SHP77 (cell line): Measurements from ENCODE around the gene RPS14.

Source experiments
- DNase-seq, 2 experiments: peaks; one replicate each; lab custom pipeline; 2025; lab: John Stamatoyannopoulos, UW

Gene RPS14

DNA sequence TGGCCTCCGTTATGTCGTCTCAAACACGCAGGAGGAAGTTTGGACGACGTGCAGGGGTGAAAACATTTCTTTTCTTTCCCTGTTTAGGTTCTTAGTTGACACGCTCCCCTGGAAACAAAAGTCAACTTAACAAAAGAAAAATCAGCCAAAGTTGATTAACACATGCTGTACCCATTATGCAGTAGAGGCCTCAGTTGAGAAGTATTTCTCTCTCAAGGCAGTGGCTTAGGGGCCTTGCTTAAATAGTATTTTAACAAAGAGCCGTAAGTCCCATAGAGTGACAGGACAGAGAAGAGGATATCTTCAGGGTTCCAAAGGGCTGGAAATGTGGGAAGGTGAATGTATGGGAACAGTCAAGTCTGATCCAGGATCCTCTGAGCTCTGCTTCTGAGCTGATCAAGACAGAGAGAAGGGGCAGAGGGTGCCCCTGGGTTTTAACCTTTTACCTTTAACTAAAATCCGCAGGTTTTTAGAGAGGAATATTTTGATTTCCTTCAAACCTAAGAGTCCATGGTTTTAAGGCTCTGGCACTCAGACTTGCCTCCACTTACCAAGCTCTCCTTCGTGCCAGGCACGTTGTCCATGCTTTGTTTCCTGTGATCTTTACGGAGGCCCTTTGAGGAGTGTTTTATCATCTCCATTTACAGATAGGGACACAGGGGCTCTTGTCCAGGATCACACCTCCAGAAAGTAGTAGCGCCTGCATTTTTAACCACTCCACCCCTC, 36.2 kb downstream of the RPS14 start:
- DNase-seq, result no peak

DNA sequence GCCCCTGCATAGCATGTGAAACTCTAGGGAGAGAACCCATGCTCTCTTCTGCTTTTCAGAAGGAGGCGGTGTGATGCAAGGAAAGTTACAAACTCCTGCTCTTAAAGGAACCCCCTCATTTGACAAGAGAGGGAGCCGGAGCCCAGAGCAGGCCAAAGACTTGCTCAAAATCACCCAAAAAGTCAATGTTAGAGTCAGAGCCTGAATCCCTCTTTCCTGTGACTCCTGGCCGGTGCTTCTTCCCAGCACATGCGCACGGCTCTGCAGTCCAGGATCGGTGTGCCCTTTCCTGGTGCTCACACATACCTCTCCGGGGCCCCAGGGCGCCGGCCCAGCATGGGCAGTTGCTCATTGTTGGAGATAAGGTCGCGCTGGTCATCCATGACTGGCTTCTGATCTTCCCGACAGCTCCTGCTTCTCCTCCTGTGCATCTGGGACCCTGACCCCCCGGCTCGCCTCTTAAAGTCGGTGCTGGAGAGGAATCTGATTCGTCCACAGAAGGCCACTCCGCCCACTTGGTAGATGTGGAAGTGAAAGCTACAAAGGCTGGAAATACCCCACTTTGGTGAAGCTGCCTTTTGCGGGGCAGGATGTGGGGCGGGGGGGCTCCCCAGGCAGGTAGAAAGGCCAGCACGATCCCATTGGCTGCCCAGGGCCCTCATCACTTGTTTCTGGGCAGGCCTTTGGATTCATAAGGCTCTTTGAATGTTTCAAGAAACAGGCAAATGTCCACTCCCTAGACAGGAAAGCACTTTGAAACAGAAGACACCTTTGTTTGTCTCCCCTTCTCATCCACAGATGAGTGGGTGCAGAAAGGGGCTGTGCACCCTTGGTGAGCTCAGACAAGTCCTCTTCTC, 37.0 kb downstream of the RPS14 start, which contains the start of gene CD74:
Gene CD74 (minus strand): TSS at position 592 of the 857 bp plus-strand sequence. CDS start 161 bp downstream, at position 431.
- no peak for DNase-seq

DNA sequence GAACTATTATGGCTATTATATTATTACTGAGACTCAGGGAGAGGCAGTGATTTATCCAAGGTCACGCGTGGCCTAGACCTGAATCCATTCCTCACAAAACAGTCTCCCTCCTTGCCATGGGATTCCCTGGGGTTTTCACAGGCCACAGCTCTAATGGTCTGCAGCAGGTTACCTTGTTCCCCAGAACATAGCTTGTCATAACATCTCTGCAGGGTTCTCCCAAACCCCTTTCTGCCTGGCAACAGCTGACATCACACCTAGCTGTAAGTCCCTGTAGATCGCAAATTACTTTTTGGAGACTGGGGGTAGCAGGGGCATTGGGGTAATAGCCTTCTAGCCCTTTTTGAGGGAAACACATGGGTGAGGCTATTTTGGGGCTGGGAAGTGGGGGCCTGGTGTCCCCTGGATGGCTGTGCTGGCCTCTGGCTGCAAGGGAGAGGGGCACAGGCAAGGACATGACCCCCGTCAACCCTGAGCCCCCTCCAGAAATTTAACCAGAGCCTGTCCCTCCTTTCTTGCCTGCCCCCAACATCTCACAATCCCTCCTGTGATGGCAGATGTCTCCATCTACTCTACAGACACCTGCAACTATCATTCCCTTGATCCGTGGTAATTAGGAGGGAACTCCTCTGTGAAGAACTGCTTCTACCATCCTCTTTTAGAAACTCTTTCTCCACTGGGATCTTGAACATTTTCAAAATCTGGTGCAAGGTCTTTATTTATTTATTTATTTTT, 38.1 kb downstream of the RPS14 start:
- no peak for DNase-seq

GRCh38 chr5:150410524-150411244, 38.9 kb downstream of the RPS14 start:
- peak; percentile 62 to 71 for DNase-seq

DNA sequence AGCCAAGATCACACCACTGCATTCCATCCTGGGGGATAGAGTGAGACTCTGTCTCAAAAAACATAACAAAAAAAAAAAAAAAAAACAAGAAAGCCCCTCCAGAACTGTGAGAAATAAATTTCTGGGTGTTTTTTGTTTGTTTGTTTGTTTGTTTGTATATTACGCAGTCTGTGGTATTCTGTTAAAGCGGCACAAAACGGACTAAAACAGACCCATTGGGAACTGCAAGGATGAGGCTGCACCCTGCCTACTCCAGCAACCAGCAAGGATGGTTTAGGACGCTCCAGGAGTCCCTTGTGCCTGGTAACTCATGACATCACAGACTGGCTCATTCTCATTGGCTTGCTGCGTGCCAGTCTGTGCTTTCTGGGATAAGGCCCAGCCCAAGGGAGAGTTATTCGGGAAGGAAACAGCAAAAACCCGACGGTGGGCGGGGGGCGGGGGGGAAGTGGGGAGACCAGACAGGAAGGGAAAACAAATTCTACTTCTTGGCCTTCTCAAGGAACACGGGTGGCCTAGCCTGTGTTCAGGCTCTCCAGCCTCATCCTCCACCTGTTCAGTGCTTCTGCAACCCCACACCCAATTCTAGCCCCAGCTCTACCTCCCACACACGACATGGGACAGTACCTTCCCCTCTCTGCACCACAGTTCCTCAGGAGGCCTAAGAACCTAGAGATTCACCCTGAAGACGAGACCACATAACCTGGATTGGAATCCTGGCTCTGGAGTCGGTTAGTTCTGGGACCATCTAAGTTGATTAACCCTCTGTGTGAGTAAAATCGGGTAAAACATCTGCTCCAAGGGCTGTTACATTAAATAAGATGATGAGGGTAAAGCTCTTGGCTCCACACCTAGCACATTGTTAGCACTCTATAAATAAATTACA, 39.7 kb downstream of the RPS14 start:
- peak; percentile 86 for DNase-seq

GRCh38 chr5:150408231-150408943, 41.2 kb downstream of the RPS14 start:
- no peak for DNase-seq

DNA sequence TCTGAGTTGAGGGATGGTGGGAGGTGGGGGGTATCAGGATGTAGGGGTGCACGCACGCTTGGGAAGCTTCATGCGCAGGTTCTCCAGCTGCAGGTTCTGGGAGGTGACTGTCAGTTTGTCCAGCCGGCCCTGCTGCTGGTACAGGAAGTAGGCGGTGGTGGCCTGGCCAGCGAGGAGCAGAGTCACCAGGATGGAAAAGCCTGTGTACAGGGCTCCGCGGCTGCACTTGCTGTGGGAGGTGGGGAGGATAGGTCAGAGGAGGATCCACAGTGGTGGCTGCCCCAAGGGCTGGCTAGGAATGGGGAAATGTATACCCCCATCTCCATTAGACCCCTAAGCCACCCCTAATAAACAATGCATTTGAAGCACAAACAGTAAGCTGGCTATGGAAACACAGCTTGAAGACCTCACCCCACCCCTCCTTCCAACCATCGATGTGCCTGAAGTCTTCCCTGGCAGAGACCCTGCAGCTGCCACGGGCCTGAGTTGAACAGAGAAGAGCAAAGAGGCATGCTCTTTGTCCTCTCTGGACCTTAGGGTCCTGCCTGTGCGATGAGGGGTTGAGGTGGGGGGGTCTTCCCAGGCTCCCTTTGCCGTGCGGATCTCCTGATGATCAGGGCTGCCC, 42.3 kb downstream of the RPS14 start:
- peak in 1 of 2 experiments; percentile 30 for DNase-seq

DNA sequence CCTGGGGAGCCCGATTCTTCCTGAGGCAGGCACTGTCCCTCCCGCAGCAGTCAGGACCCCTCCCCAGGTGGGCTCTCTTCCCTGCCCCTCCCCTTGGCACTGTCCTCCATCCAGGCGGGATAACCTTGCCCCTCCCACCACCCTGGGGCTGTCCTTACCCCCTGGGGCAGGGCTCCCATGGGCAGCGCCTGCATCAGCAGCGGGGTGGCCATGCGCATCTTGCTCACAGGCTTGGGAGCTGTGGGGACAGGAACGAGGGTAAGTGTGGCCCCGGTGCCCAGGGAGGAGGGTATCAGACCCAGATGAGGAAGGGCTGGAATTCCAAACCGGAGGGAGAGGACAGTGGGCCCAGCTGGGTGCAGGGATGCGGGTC, 42.8 kb downstream of the RPS14 start:
- no peak for DNase-seq

- DNase-seq, result no peak
These were observed 43.3 kb downstream of the RPS14 start for GRCh38 chr5:150406103-150406722.

DNA sequence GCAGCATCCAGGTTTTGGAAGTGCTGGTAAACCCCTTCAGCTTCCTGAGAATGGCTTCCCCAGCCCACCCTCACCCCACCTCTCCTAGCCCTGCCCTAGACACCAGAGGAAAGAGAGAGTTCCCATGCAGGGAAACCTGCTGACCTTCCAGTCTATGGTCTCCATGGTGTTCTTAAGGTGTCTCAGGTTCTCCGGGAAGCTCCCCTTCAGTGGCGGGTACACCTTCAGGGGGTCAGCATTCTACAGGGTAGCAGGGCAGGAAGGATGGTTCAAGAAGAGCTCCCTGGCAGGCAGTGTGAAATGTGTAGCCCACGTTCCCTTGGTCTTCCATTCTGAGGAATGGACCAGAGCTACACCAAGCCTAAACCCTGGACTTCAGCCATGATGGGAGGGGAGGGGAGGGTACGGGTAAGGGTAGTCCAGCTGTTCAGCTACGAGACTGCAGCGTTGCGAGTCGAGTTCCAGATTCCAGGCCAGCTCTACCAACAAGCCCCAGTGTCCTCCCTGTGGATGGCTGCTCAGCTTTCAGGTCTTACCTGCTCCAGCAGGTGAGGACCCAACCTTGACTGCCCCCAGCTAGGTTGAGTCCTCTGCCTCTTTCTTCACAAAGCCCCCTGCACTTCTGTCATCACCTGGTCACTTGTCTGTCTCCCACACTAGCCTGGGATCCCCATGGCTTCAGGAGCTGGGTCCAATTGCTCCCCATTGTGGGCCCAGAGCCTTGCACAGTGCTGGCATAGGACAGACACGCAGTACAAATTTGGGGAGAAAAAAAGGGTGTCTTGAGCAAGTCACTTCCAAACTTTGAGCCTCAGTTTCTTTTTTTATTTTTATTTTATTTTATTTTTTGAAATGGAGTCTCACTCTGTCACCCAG, 44.4 kb downstream of the RPS14 start:
- no peak for DNase-seq

- no peak for DNase-seq
These were observed 45.0 kb downstream of the RPS14 start for GRCh38 chr5:150404535-150404934.

DNA sequence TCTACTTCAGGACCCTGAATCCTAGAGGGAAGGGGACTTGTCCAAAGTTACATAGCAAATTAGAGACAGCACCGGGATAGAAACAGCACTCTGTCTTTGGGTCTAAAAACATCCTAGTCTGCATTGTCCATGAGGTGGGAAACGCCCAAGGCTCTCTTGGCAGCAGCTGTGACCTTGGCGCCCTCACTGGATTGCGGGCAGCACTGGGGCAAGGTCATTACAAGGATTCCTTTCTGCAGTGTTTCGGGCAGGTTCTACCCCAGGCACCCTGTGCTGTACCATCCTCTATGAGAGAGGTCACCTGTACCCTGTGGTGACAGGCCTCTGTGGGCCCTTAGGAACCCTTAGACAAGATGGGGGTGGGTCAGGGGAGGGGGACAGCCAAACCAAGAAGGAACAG, 45.4 kb downstream of the RPS14 start:
- DNase-seq, result no peak

DNA sequence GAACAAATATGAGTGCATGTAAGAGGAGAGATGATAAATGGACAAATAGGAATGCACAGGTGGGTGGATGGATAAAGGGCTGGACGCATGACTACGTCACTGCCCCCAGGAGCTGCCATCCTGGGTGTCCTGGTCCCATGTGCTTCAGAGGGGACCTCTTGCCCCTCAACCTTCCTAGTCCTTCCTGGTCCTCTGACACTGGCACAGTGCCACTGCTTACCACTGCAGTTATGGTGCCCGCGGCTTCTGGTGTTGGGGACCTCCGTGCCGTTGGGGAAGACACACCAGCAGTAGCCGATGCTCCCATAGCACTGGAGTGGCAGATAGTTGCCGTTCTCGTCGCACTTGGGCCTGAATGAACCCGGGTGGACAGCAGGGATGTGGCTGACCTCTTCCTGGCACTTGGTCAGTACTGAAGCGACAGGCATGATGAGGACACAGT, 46.6 kb downstream of the RPS14 start:
- DNase-seq, result no peak

DNA sequence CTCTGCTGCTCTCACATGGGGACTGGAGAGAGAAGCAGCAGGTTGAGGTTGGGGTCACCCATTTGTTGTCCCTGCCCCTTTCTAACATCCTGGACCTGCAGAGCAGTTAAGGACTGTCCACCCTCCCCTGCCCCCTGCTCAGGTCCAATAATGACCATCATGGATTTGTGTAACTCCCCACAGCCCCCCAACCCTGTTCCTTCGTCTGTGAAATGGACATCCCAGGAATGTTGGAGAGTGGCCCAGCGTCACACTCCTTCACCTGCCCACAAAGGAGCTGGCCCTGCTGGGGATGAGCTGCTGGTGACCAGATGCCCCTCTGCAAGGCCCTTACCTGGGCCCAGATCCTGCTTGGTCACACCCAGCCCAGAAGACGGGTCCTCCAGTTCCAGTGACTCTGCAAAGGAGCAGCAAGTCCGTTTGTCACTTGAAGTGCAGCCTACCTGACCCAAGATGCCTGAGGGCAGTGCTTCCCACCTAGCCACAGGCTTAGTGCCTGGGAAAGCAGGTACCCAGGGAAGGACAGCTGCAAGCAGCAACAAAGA, 47.2 kb downstream of the RPS14 start:
- no peak for DNase-seq

- no peak for DNase-seq
These were observed 47.9 kb downstream of the RPS14 start for GRCh38 chr5:150401376-150402228.

- no peak for DNase-seq
These were observed 48.5 kb downstream of the RPS14 start for GRCh38 chr5:150401076-150401375.
